DND-41 (cell line): ENCODE data around the gene HS3ST3A1.

Experiments
- ATAC-seq: fragments of 200-7000 bp; cut with Tn5 transposase; 3 replicates; pipeline ENCODE4 v1.9.1; 2021; ENCODE audit warnings: low read depth; ENCODE audit not compliant: insufficient read depth
- DNase-seq: peaks from one replicate; pipeline ENCODE4 v3.0.0-alpha.2; 2020
- H2AFZ ChIP-seq: 2 replicates; pipeline ENCODE4 v1.6.0; 2012; ENCODE audit warnings: low read depth, low read length
- H3K27ac ChIP-seq: 2 replicates; pipeline ENCODE4 v1.5.1; 2012; ENCODE audit warnings: low read length, inconsistent platforms
- H3K27me3 ChIP-seq: fragments of 200-600 bp; sonication (generic); 2 replicates; pipeline ENCODE4 v1.6.0; 2012; ENCODE audit warnings: low read length, mild to moderate bottlenecking, inconsistent platforms; ENCODE audit not compliant: insufficient read depth, poor library complexity
- H3K36me3 ChIP-seq: 2 replicates; pipeline ENCODE4 v1.5.1; 2012; ENCODE audit warnings: low read length, inconsistent platforms; ENCODE audit not compliant: insufficient read depth
- H3K4me1 ChIP-seq: 2 replicates; pipeline ENCODE4 v1.5.1; 2012; ENCODE audit warnings: mild to moderate bottlenecking, low read length; ENCODE audit not compliant: insufficient read depth
- H3K4me2 ChIP-seq: 2 replicates; pipeline ENCODE4 v1.6.0; 2012; ENCODE audit warnings: mild to moderate bottlenecking, moderate library complexity, low read length, inconsistent platforms; ENCODE audit not compliant: insufficient read depth
- H3K4me3 ChIP-seq, 2 experiments: fragments of 200-600 bp in 1 of 2; shearing (Covaris generic) in 1 of 2; 2 replicates each; pipeline ENCODE4 v1.5.1; 2012 to 2016; ENCODE audit warnings: inconsistent platforms in 2 of 2, low read length in 2 of 2, mild to moderate bottlenecking in 2 of 2, low read depth in 1 of 2, moderate library complexity in 1 of 2
- H3K79me2 ChIP-seq: 2 replicates; pipeline ENCODE4 v1.6.0; 2012; ENCODE audit warnings: low read length, inconsistent platforms; ENCODE audit not compliant: insufficient read depth
- H3K9ac ChIP-seq: 2 replicates; pipeline ENCODE4 v1.6.0; 2012; ENCODE audit warnings: low read depth, mild to moderate bottlenecking, inconsistent platforms, low read length, moderate library complexity
- H3K9me3 ChIP-seq: 2 replicates; pipeline ENCODE4 v1.5.1; 2012; ENCODE audit warnings: low read length, moderate library complexity, mild to moderate bottlenecking, inconsistent platforms; ENCODE audit not compliant: insufficient read depth, severe bottlenecking
- H4K20me1 ChIP-seq: 2 replicates; pipeline ENCODE4 v1.6.0; 2012; ENCODE audit warnings: low read length; ENCODE audit not compliant: insufficient read depth
- CTCF ChIP-seq: IDR thresholded peaks from 2 replicates; pipeline ENCODE4 v1.5.1; 2012; ENCODE audit warnings: borderline replicate concordance, low read length, moderate library complexity, mild to moderate bottlenecking; ENCODE audit not compliant: poor library complexity, severe bottlenecking; ENCODE audit errors: extremely low read depth
- EZH2 ChIP-seq: IDR thresholded peaks from 3 replicates; pipeline ENCODE4 v1.6.1; 2012; ENCODE audit warnings: borderline replicate concordance, low read depth, mild to moderate bottlenecking, moderate library complexity, low read length, inconsistent platforms; ENCODE audit not compliant: severe bottlenecking

Gene HS3ST3A1

GRCh38 chr17:13538841-13539411 is 62.8 kb downstream of the HS3ST3A1 start:
- no peak for TF ChIP-seq EZH2
- TF ChIP-seq CTCF, result no peak
- no peaks in the 10 kb centered on the region for H4K20me1 ChIP-seq

GRCh38 chr17:13537871-13538643 is 63.7 kb downstream of the HS3ST3A1 start:
- Histone ChIP-seq H3K27me3 (no peaks in the 10 kb centered on the region), H3K79me2 (no peaks in the 10 kb centered on the region), H3K4me1 (no peaks in the 10 kb centered on the region), H3K36me3 (no peaks in the 10 kb centered on the region), H3K4me2 (no peak overlapping the region), H3K9ac (no peak overlapping the region), H3K27ac (no peak overlapping the region), H4K20me1 (no peaks in the 10 kb centered on the region), H3K4me3 (no peak overlapping the region), H2AFZ (no peak overlapping the region), H3K9me3 (no peaks in the 10 kb centered on the region)
- no peak for TF ChIP-seq CTCF
- no peak for TF ChIP-seq EZH2
- no peak for ATAC-seq
- DNase-seq, result no peak

More at GRCh38 chr17:13538841-13539411, 62.8 kb downstream of the HS3ST3A1 start:
- no peak overlapping the region for H3K4me2 ChIP-seq
- H2AFZ ChIP-seq, result no peak overlapping the region
- no peak overlapping the region for H3K4me3 ChIP-seq
- no peak overlapping the region for H3K27ac ChIP-seq
- H3K4me1 ChIP-seq, result no peaks in the 10 kb centered on the region
- H3K9ac ChIP-seq, result no peak overlapping the region
- no peak for ATAC-seq
- no peaks in the 10 kb centered on the region for H3K27me3 ChIP-seq
- H3K79me2 ChIP-seq, result no peaks in the 10 kb centered on the region
- H3K9me3 ChIP-seq, result no peaks in the 10 kb centered on the region
- H3K36me3 ChIP-seq, result no peaks in the 10 kb centered on the region
- DNase-seq, result no peak

GRCh38 chr17:13537167-13537731 is 64.5 kb downstream of the HS3ST3A1 start:
- TF ChIP-seq CTCF (no peak), EZH2 (no peak)
- Histone ChIP-seq H3K79me2 (no peaks in the 10 kb centered on the region), H4K20me1 (no peaks in the 10 kb centered on the region), H3K4me3 (no peak overlapping the region), H3K36me3 (no peaks in the 10 kb centered on the region), H3K4me2 (no peak overlapping the region), H3K9me3 (no peaks in the 10 kb centered on the region), H3K9ac (no peak overlapping the region), H3K27ac (no peak overlapping the region), H2AFZ (no peak overlapping the region), H3K27me3 (no peaks in the 10 kb centered on the region), H3K4me1 (no peaks in the 10 kb centered on the region)
- ATAC-seq (no peak), DNase-seq (no peak)
